Jurkat, Clone E6-1 (cell line): ENCODE measurements around the gene LYRM2. TPM values are rescaled to one million over a fixed set of nuclear protein-coding genes. Genes with fewer than 3 reads are reported as not detected.

Experiments used
- DNase-seq: peaks from one replicate; pipeline ENCODE4 v3.0.0-alpha.2; 2011; ENCODE audit warnings: low read depth, low spot score
- H3K4me3 ChIP-seq: 2 replicates; pipeline ENCODE4 v1.5.1; 2011; ENCODE audit warnings: mild to moderate bottlenecking, low read length, control low read depth, moderate library complexity
- polyA plus RNA-seq: library from polyadenylated mRNA; unstranded; fragments of >200 nt; gene quantifications from one replicate; pipeline ENCODE4 v1.2.1, GENCODE V29; 2012; ENCODE audit warnings: missing spikeins; ENCODE audit not compliant: insufficient read length, insufficient read depth

The LYRM2 gene
- 37.6 TPM for polyA plus RNA-seq

- H3K4me3 ChIP-seq: peak within 1 kb of the TSS; percentile 70
- peak; percentile 79 for DNase-seq
Measured at GRCh38 chr6:89638320-89639195, at the start of gene LYRM2. Gene LYRM2 (minus strand): TSS chr6:89638747. CDS start chr6:89638716, 31 bp downstream.

GRCh38 chr6:89688328-89688727 is 49.8 kb upstream of the LYRM2 start:
- H3K4me3 ChIP-seq: no peak overlapping the region

GRCh38 chr6:89685311-89685710 is 46.8 kb upstream of the LYRM2 start:
- H3K4me3 ChIP-seq: no peak overlapping the region

More at GRCh38 chr6:89688328-89688727, 49.8 kb upstream of the LYRM2 start:
- no peak for DNase-seq

GRCh38 chr6:89682991-89683390 is 44.4 kb upstream of the LYRM2 start:
- no peak overlapping the region for H3K4me3 ChIP-seq
- DNase-seq: no peak

More at GRCh38 chr6:89685311-89685710, 46.8 kb upstream of the LYRM2 start:
- DNase-seq: no peak

GRCh38 chr6:89681983-89682564 is 43.5 kb upstream of the LYRM2 start:
- DNase-seq: no peak

GRCh38 chr6:89680551-89680950 is 42.0 kb upstream of the LYRM2 start:
- H3K4me3 ChIP-seq: no peak overlapping the region
- no peak for DNase-seq

More at GRCh38 chr6:89681983-89682564, 43.5 kb upstream of the LYRM2 start:
- no peak overlapping the region for H3K4me3 ChIP-seq

GRCh38 chr6:89680150-89680549 is 41.6 kb upstream of the LYRM2 start:
- DNase-seq: no peak
- H3K4me3 ChIP-seq: no peak overlapping the region

- DNase-seq: no peak
- H3K4me3 ChIP-seq: no peak overlapping the region
Measured at GRCh38 chr6:89679215-89680120, 40.9 kb upstream of the LYRM2 start.

GRCh38 chr6:89678531-89678930 is 40.0 kb upstream of the LYRM2 start:
- no peak for DNase-seq
- no peak overlapping the region for H3K4me3 ChIP-seq

GRCh38 chr6:89675949-89676748 is 37.6 kb upstream of the LYRM2 start:
- no peak overlapping the region for H3K4me3 ChIP-seq
- DNase-seq: no peak

- H3K4me3 ChIP-seq: no peak overlapping the region
- no peak for DNase-seq
Measured at GRCh38 chr6:89670935-89671565, 32.5 kb upstream of the LYRM2 start.

- H3K4me3 ChIP-seq: no peak overlapping the region
- DNase-seq: no peak
Measured at GRCh38 chr6:89669002-89669401, 30.5 kb upstream of the LYRM2 start.

- H3K4me3 ChIP-seq: no peak overlapping the region
- DNase-seq: no peak
Measured at GRCh38 chr6:89667872-89668556, 29.5 kb upstream of the LYRM2 start.

- DNase-seq: no peak
- H3K4me3 ChIP-seq: no peak overlapping the region
Measured at GRCh38 chr6:89662659-89663223, 24.2 kb upstream of the LYRM2 start.

GRCh38 chr6:89661559-89661958 is 23.0 kb upstream of the LYRM2 start:
- no peak overlapping the region for H3K4me3 ChIP-seq
- DNase-seq: no peak

- DNase-seq: no peak
- H3K4me3 ChIP-seq: no peak overlapping the region
Measured at GRCh38 chr6:89660981-89661380, 22.4 kb upstream of the LYRM2 start.

- no peak overlapping the region for H3K4me3 ChIP-seq
- no peak for DNase-seq
Measured at GRCh38 chr6:89657445-89658158, 19.1 kb upstream of the LYRM2 start.
